GM12801 (cell line): ENCODE measurements around the gene NLE1.

ENCODE experiments used
- CTCF ChIP-seq: IDR thresholded peaks from one replicate; pipeline ENCODE4 v1.5.1; 2011; ENCODE audit warnings: control low read depth; ENCODE audit not compliant: insufficient read length; ENCODE audit errors: extremely low read depth

Gene NLE1

GRCh38 chr17:35160354-35161201 lies 18.5 kb upstream of the NLE1 start:
- no peak for TF ChIP-seq CTCF

GRCh38 chr17:35159940-35160339 lies 17.8 kb upstream of the NLE1 start:
- TF ChIP-seq CTCF, result no peak

- no peak for TF ChIP-seq CTCF
Observed at GRCh38 chr17:35155246-35155645, 13.1 kb upstream of the NLE1 start.

GRCh38 chr17:35154196-35155165 lies 12.4 kb upstream of the NLE1 start:
- TF ChIP-seq CTCF, result no peak

- no peak for TF ChIP-seq CTCF
Observed at GRCh38 chr17:35152421-35153140, 10.5 kb upstream of the NLE1 start.

- no peak for TF ChIP-seq CTCF
Observed at GRCh38 chr17:35149941-35150340, 7.8 kb upstream of the NLE1 start.

- no peak for TF ChIP-seq CTCF
Observed at GRCh38 chr17:35148144-35148543, 6.0 kb upstream of the NLE1 start.
